GM12801 (cell line): ENCODE results near the gene TP73.

Experiments used
- TF ChIP-seq, protein P1 (sequence below): IDR thresholded peaks from one replicate; pipeline ENCODE4 v1.5.1; 2011; ENCODE audit warnings: control low read depth; ENCODE audit not compliant: insufficient read length; ENCODE audit errors: extremely low read depth

The TP73 gene

DNA sequence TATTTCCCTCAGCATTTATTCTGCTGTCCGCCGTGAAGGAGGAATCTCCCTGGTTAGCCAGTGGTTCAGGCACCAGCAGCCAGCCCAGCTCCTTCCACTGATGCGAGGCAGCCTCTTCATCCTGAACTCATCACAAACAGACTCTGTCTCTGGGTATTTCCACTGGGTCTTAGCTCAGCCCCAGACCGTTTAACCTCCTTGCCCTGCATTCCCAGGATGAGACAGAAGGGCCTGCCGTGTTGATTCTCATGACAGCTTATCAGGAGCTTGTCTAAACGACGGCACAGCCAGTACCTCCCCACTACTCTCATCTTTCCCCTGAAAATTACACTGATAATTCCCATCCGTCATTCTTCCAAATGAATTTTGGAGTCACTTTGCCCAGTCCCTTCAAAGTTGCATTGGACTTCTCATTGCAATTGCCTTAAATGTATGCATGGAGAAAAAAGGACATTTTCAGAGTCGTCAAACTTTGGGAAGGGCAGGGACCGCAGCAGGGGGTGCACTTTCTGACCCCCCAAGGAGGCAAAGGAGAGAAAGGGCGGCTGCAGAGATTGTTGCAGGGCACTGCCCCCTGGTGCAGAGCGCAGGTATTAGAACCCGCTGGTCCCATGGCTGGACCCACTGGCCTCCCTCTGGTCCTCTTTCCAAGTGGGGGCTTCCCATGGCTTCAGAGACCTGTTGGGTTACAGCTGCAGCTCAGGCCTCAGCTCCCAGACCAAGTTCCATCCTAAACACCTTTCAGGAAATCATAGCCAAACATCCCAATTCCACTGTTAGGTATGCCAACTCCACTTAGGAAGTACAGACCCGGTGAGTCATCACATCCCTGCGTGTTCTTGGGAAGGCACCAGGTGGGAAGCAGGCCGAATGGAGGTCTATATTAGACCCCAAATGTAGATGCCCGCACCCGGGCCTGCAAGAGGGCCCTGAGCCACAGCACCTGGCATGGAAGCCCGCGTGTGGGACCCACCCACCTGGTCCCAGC, 37.3 kb upstream of the TP73 start:
- TF ChIP-seq, protein P1, sequence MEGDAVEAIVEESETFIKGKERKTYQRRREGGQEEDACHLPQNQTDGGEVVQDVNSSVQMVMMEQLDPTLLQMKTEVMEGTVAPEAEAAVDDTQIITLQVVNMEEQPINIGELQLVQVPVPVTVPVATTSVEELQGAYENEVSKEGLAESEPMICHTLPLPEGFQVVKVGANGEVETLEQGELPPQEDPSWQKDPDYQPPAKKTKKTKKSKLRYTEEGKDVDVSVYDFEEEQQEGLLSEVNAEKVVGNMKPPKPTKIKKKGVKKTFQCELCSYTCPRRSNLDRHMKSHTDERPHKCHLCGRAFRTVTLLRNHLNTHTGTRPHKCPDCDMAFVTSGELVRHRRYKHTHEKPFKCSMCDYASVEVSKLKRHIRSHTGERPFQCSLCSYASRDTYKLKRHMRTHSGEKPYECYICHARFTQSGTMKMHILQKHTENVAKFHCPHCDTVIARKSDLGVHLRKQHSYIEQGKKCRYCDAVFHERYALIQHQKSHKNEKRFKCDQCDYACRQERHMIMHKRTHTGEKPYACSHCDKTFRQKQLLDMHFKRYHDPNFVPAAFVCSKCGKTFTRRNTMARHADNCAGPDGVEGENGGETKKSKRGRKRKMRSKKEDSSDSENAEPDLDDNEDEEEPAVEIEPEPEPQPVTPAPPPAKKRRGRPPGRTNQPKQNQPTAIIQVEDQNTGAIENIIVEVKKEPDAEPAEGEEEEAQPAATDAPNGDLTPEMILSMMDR = no peak

DNA sequence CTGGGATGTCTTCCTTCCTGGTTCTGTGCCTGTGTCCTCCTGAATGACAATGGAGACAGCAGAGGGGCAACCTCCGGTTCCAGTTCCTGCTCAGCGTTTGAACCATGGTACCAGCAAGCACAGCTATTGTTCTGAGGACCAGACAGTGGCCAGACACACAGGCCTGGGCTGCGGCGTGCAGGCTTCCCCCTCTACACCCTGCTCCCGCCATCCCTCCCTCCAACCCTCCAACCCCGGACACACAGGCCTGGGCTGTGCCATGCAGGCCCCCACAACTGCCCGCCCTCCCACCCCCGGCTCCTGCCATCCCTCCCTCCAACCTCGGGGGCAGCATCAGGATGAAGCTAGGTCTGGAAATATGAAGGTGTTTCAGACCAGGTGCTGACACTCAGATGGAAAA, 35.5 kb upstream of the TP73 start:
- TF ChIP-seq, protein P1 = no peak

DNA sequence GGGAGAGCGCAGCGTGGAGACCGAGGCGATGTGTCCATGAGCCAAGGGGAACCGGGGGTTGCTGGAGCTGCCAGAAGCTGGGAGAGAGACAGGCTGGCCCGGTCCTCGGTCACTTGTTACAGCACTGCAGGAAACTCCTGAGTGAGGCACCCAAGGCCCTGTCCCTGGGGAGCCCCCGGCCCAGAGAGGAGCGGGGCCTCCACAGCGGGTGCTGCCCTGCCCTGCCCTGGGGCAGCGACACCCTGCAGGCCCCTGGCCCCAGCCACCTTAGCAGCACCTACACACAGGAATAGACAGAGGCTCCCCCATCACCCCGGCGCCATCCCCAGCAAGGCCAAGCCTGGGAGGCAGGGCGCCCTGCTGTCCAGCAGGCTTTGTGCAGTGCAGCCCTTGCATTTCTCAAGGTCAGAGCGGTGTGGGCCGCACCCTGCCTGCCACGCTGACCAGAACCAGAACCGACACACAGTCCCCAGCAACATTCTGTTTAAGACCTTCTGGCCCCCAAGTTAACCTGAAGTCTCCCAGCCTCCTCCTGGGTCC, 34.4 kb upstream of the TP73 start:
- TF ChIP-seq, protein P1 = no peak

DNA sequence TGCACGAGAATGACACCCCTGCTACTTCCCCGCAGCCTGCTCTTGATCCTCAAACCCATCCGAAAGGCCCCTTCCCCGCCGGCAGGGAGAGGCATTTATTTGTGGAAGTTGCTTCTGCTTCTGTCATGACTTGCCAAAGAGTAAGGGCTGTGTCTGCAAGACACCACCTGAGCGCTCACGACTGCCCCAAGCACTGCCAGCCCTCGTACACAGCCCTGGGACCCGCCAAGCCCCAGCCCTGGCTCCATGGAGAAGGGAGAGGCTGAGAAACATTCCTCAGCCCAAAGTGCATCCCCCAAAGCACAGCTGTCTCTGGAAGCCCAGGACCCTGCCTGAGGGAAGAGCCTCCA, 33.8 kb upstream of the TP73 start:
- TF ChIP-seq, protein P1 = no peak

DNA sequence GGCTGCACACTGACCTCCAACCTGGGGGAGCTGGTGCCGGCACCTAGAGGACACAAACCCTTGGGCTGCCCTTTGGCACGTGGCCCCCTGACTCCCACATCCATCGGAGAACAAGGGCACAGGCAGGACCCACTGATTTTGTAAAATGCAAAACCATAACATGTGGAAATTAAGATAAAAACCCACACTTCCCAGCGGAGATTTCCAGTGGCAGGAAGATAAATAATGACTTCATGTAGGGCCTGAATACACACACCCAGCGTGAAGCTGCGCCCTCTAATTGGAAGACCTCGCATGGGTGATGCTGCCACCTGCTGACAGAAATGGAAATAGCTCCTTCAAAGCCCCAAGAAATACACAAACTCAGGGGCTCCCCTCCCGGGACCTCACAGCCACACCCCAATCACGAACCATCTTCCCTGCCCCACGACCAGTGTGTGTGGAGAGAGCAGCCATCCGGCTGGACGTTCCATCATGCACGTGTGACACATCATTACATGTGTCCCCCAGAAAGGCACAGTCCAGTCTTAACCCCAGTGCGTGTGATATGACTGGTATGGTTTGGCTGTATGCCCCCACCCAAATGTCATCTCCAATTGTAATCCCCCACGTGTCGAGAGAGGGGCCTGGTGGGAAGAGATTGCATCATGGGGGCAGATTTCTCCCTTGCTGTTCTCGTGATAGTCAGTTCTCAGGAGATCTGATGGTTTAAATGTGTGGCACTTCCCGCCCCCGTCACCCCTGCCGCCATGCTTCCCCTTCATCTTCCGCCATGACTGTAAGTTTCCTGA, 33.2 kb upstream of the TP73 start:
- TF ChIP-seq, protein P1 = no peak

DNA sequence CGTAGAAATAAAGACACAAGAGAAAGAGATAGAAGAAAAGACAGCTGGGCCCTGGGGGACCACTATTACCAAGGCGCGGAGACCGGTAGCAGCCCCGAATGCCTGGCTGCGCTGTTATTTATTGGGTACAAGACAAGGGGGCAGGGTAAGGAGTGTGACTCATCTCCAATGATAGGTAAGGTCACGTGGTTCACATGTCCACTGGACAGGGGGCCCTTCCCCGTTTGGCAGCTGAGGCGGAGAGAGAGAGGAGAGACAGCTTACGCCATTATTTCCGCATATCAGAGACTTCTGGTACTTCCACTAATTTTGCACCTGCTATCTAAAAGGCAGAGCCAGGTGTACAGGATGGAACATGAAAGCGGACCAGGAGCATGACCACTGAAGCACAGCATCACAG, 31.6 kb upstream of the TP73 start:
- TF ChIP-seq, protein P1 = no peak
